Motor neuron (in vitro differentiated cells): Measurements from ENCODE around the gene ANKRD44. TPM values are rescaled to one million over a fixed set of nuclear protein-coding genes. Genes with fewer than 3 reads are reported as not detected.

Experiments used
- ATAC-seq, 8 experiments: fragments of 200-7000 bp; cut with Tn5 transposase; replicated peaks in 6 of 8; 2 replicates each; pipeline ENCODE4 v1.8.0; 2021; ENCODE audit warnings: mild to moderate bottlenecking in 8 of 8, moderate library complexity in 8 of 8
- H3K27ac ChIP-seq, 2 donors: fragments of 250-450 bp; sonication (Bioruptor Pico); 2 replicates each; pipeline ENCODE4 v1.9.0; 2021; ENCODE audit warnings: antibody characterized with exemption in 2 of 2, mild to moderate bottlenecking in 2 of 2, moderate library complexity in 1 of 2
- H3K4me1 ChIP-seq, 2 donors: fragments of 250-450 bp; sonication (Bioruptor Pico); replicated peaks in 1 of 2; 2 replicates each; pipeline ENCODE4 v1.6.1; 2021; ENCODE audit warnings: antibody characterized with exemption in 2 of 2, mild to moderate bottlenecking in 2 of 2, moderate library complexity in 1 of 2
- H3K4me3 ChIP-seq, 5 donors: fragments of 250-450 bp; sonication (Bioruptor Pico); 2 replicates each; pipeline ENCODE4 v1.9.0; 2021; ENCODE audit warnings: antibody characterized with exemption in 5 of 5, mild to moderate bottlenecking in 5 of 5, moderate library complexity in 4 of 5
- WGBS, 10 experiments: fragments of 450-650 bp; shearing (Covaris generic); methylation state at CpG; one replicate each; pipeline ENCODE4 v1.0.0; 2022; 5-methylcytosine and 5-hydroxymethylcytosine counted together
- in situ Hi-C, 9 experiments: fragments of 400-800 bp; cut with MboI; loops; one replicate each; pipeline ENCODE4 v1.15.0; 2021; ENCODE audit warnings: low sequenced_read_pairs in 9 of 9, low pct_unique_long_range_greater_than_20kb in 2 of 9; ENCODE audit not compliant: unreplicated experiment in 9 of 9
- total RNA-seq, 8 experiments: library from RNA; unstranded; fragments of 300-600 nt; gene quantifications; 2 replicates each; pipeline versions ENCODE4 v1.2.3 to v1.2.4, GENCODE V29; 2022

Gene ANKRD44
- total RNA-seq, 8 experiments from 2014 or later = 3.4 to 28.8 (median 14.8) TPM

GRCh38 chr2:197146995-197147394, 163.6 kb downstream of the ANKRD44 start:
- Histone ChIP-seq H3K27ac (no peak overlapping the region), H3K4me1 (peaks cover 5 to 8% of the 10 kb centered on the region in 2 donors), H3K4me3 (no peak overlapping the region)
- in situ Hi-C loops = no loop called here
- ATAC-seq = no peak
- 35 to 95% (median 67%) methylated on average over 1 to 5 of the region's 5 CpGs; no CpG with 5 or more reads in 1 of the 10 experiments for WGBS, 10 experiments

GRCh38 chr2:197145471-197146056, 165.0 kb downstream of the ANKRD44 start:
- ATAC-seq = no peak
- whole genome bisulfite sequencing, 10 experiments = 33 to 94% (median 81%) methylated on average over 1 to 4 of the region's 4 CpGs; no CpG with 5 or more reads in 2 of the 10 experiments

GRCh38 chr2:197144183-197144582, 166.4 kb downstream of the ANKRD44 start:
- no peak for ATAC-seq
- peaks cover 15 to 16% of the 10 kb centered on the region in 2 donors for H3K4me1 ChIP-seq
- 0 to 100% (median 25%) methylated on average over 1 of the region's 1 CpG; no CpG with 5 or more reads in 5 of the 10 experiments for WGBS, 10 experiments
- in situ Hi-C loops = no loop called here
- no peak overlapping the region for H3K4me3 ChIP-seq
- no peak overlapping the region for H3K27ac ChIP-seq

More at GRCh38 chr2:197145471-197146056, 165.0 kb downstream of the ANKRD44 start:
- H3K4me3 ChIP-seq = no peak overlapping the region
- H3K27ac ChIP-seq = no peak overlapping the region
- in situ Hi-C loops = no loop called here
- peaks cover 15 to 16% of the 10 kb centered on the region in 2 donors for H3K4me1 ChIP-seq

DNA sequence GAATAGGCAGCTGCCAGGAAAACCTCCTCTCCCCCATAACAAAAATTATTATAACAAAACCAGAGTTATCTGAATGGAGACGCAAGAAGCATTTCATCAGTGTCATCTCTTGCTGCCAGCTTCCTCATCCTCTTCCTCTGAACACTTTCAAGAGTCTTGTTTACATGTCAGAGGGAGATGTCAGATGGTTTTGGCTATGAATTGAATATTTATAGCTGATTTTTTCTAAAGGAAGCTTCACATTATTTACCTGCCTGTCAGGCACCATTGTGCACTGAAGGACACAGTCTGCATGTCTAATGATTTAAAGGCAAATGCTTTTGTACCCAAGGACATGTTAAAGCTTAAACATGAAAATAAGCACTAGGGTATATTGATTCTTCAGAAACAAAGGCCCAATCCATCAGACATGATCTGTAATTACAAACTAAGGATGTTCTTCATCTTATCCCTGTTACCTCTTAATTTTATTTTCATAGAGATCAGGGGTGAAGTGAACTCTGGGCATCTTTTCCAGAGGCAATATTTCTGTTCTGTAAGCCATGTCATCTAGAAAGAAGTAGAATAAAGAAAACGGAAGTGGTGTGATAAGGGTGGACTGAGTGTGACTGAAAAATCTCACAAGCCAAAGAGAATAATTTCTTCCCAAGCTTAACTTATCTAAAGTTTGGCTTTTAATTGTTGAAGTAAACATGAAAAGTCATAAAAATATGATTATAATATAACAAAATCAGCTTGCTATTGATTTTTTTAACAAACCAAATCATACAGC, 168.7 kb downstream of the ANKRD44 start:
- H3K4me1 ChIP-seq = peaks cover 15 to 16% of the 10 kb centered on the region in 2 donors
- in situ Hi-C loops = no loop called here
- H3K4me3 ChIP-seq = no peak overlapping the region
- ATAC-seq = peak in 5 of 8 experiments; percentile 46 to 90 (median 70)
- H3K27ac ChIP-seq = peak overlapping the region; percentile 3 to 12
- 24 to 100% (median 56%) methylated on average over 1 to 2 of the region's 2 CpGs for WGBS, 10 experiments

DNA sequence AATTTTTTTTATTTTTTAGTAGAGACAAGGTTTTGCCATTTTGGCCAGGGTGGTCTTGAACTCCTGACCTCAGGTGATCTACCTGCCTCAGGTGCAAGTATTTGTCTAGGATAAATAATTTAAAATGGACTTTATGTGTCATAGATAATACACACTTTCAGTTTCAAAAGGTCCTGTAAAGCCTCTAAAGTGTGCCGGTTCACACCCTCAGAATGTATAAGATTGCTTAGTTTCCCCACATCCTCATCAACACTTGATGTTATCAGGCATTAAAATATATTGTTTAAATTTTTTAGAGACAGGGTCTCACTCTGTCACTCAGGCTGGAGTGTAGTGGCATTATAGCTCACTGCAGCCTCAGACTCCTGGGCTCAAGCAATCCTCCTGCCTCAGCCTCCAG, 170.5 kb downstream of the ANKRD44 start:
- Histone ChIP-seq H3K27ac (no peak overlapping the region), H3K4me3 (no peak overlapping the region), H3K4me1 (peaks cover 15 to 16% of the 10 kb centered on the region in 2 donors)
- 80 to 100% (median 100%) methylated on average over 1 of the region's 1 CpG; no CpG with 5 or more reads in 6 of the 10 experiments for WGBS, 10 experiments
- no peak for ATAC-seq
- in situ Hi-C loops = no loop called here

DNA sequence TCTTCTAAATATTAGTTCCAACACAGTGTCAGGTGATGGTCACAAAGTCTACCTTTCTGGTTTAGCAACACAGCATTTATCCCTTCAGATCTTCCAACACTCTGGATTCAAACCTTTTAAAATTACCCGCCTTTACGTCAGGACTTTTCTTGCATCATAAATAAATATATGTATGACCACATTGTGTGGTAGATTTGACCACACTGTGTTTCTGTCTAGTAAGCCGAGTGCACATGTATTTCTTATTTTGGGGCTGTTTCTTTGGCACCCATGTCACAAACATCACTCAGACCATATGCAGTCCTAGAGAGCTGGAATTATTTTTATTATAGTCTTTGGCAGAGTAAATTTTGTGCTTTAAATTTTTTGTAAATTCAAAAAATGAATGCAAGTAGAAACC, 172.1 kb downstream of the ANKRD44 start:
- WGBS, 10 experiments = 20 to 100% (median 92%) methylated on average over 1 to 3 of the region's 3 CpGs
- Histone ChIP-seq H3K27ac (no peak overlapping the region), H3K4me3 (no peak overlapping the region), H3K4me1 (peaks cover 15 to 16% of the 10 kb centered on the region in 2 donors)
- in situ Hi-C loops = no loop called here
- ATAC-seq = no peak

GRCh38 chr2:197137826-197138477, 172.6 kb downstream of the ANKRD44 start:
- ATAC-seq = no peak
- in situ Hi-C loops = no loop called here
- no peak overlapping the region for H3K27ac ChIP-seq
- WGBS, 10 experiments = 83 to 100% (median 92%) methylated on average over 1 to 3 of the region's 3 CpGs; no CpG with 5 or more reads in 3 of the 10 experiments
- peaks cover 15 to 16% of the 10 kb centered on the region in 2 donors for H3K4me1 ChIP-seq
- no peak overlapping the region for H3K4me3 ChIP-seq

- in situ Hi-C loops = no loop called here
- peaks cover 10 to 13% of the 10 kb centered on the region in 2 donors for H3K4me1 ChIP-seq
- 61 to 100% (median 81%) methylated on average over 1 to 4 of the region's 4 CpGs for WGBS, 10 experiments
- no peak for ATAC-seq
- H3K27ac ChIP-seq = no peak overlapping the region
- H3K4me3 ChIP-seq = no peak overlapping the region
Observed at GRCh38 chr2:197137231-197137630, 173.3 kb downstream of the ANKRD44 start.

GRCh38 chr2:197136452-197136851, 174.1 kb downstream of the ANKRD44 start:
- WGBS, 10 experiments = 41 to 100% (median 60%) methylated on average over 1 to 5 of the region's 5 CpGs; no CpG with 5 or more reads in 1 of the 10 experiments

GRCh38 chr2:197135806-197136205, 174.8 kb downstream of the ANKRD44 start:
- Histone ChIP-seq H3K4me1 (no peaks in the 10 kb centered on the region), H3K27ac (no peak overlapping the region), H3K4me3 (no peak overlapping the region)
- no peak for ATAC-seq
- in situ Hi-C loops = no loop called here
- 80 to 100% (median 89%) methylated on average over 1 of the region's 1 CpG; no CpG with 5 or more reads in 7 of the 10 experiments for WGBS, 10 experiments

More at GRCh38 chr2:197136452-197136851, 174.1 kb downstream of the ANKRD44 start:
- Histone ChIP-seq H3K27ac (no peak overlapping the region), H3K4me3 (no peak overlapping the region), H3K4me1 (peaks cover 2 to 5% of the 10 kb centered on the region in 2 donors)
- ATAC-seq = no peak
- in situ Hi-C loops = no loop called here

DNA sequence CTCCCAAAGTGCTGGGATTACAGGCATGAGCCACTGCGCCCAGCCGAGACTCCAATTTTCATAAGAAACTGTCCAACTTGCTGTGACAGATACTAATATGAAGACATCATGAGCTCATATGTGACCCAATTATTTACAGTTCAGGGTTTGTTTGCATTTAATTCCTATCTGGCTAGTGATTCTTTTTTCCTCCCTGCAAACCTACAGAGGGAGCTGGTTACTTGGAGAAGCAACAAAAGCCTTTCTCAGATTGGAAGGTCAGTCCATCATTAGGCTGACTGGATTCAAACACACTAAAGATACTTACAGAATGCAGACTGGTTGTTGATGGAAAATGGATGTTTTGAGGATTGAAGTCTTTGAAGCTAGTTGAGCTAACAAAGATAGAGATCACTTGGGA, 176.4 kb downstream of the ANKRD44 start:
- 80 to 100% (median 100%) methylated on average over 1 to 2 of the region's 2 CpGs; no CpG with 5 or more reads in 7 of the 10 experiments for WGBS, 10 experiments
- H3K4me3 ChIP-seq = no peak overlapping the region
- no peak overlapping the region for H3K27ac ChIP-seq
- in situ Hi-C loops = no loop called here
- peaks cover 0 to 5% of the 10 kb centered on the region in 2 donors for H3K4me1 ChIP-seq
- ATAC-seq = peak in 3 of 8 experiments; percentile 20 to 84 (median 39)

- ATAC-seq = no peak
- 72 to 100% (median 83%) methylated on average over 1 to 2 of the region's 4 CpGs; no CpG with 5 or more reads in 3 of the 10 experiments for WGBS, 10 experiments
- Histone ChIP-seq H3K4me1 (peaks cover 0 to 5% of the 10 kb centered on the region in 2 donors), H3K4me3 (no peak overlapping the region), H3K27ac (no peak overlapping the region)
- in situ Hi-C loops = no loop called here
Observed at GRCh38 chr2:197131558-197131855, 179.1 kb downstream of the ANKRD44 start.

GRCh38 chr2:197130318-197130717, 180.3 kb downstream of the ANKRD44 start:
- Histone ChIP-seq H3K4me3 (no peak overlapping the region), H3K4me1 (peaks cover 1 to 11% of the 10 kb centered on the region in 2 donors), H3K27ac (no peak overlapping the region)
- no peak for ATAC-seq
- WGBS, 10 experiments = 80 to 100% (median 86%) methylated on average over 2 to 6 of the region's 6 CpGs; no CpG with 5 or more reads in 1 of the 10 experiments
- in situ Hi-C loops = no loop called here
